Measurements from ENCODE around the gene EFCAB8. TPM values are rescaled to one million over a fixed set of nuclear protein-coding genes. Genes with fewer than 3 reads are reported as not detected.

EFCAB8 gene
- total and polyA plus RNA-seq, 2 experiments from 2014 or later: 0.53 TPM; not detected in 1

DNA sequence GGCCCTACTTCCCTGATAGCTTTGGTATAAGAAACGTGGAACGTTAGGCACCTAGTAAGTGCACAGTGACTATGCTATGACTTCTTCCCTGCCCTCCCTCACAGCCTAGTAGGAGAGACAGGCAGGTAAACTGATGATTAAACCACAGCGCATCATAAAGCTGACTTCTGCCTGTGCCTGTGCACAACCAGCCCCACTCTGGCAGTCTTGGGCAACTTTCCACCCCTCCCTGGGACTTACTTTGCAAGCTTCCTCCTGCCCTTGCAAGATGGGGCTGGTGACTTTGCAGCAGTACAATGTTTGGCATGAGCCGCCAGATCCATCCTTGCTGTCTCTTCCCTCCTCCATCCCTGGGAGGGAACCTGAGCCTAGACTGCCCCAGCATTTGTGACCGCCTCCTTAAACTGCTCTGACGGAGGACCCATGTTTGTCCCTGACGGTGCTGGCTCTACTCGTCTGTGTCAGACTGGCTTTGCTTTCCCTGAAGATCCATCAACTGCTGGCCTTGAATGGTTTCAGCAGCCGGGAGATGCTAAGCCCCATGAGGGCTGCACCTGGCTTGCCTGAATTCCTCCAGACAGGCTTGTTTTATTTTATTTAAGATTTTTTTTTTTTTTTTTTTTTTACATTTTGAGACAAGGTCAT is 36.1 kb downstream of the EFCAB8 start:
- H3K36me3 ChIP-seq (replicated peaks; ENCODE audit: insufficient read depth, low read depth): no peaks in the 10 kb centered on the region
- H3K4me3 ChIP-seq: no peak overlapping the region
- no peaks in the 10 kb centered on the region for H3K4me1 ChIP-seq (ENCODE audit: insufficient read depth)
- H3K9me2 ChIP-seq (replicated peaks; ENCODE audit: insufficient read depth): no peaks in the 10 kb centered on the region
- WGBS (ENCODE audit: low lambda C conversion rate, missing lambda C conversion rate): 88% methylated on average over 9 of the region's 9 CpGs
- H3K9me3 ChIP-seq (ENCODE audit: low read depth): no peaks in the 10 kb centered on the region
- no peak for DNase-seq (ENCODE audit: low spot score)
- H4K20me1 ChIP-seq (ENCODE audit: insufficient read depth, poor library complexity, severe bottlenecking): no peaks in the 10 kb centered on the region
- H3K27ac ChIP-seq: no peak overlapping the region
- no peak overlapping the region for H3K4me2 ChIP-seq
- H2AFZ ChIP-seq: no peak overlapping the region
- TF ChIP-seq EZH2phosphoT487 (IDR thresholded peaks at IDR 0.05; ENCODE audit: low read depth, severe bottlenecking, unreplicated experiment): no peak
- TF ChIP-seq CTCF (IDR thresholded peaks at IDR 0.05; ENCODE audit: poor library complexity): no peak
- no peak for TF ChIP-seq EZH2 (IDR thresholded peaks at IDR 0.05; ENCODE audit: borderline replicate concordance)
- no peaks in the 10 kb centered on the region for H3K27me3 ChIP-seq
- no peaks in the 10 kb centered on the region for H3K79me2 ChIP-seq

- WGBS (ENCODE audit: low lambda C conversion rate, missing lambda C conversion rate): 95% methylated on average over 18 of the region's 18 CpGs
- H3K9me2 ChIP-seq (replicated peaks; ENCODE audit: insufficient read depth): no peaks in the 10 kb centered on the region
- no peak overlapping the region for H3K4me2 ChIP-seq
- no peak overlapping the region for H3K4me3 ChIP-seq
- TF ChIP-seq EZH2 (IDR thresholded peaks at IDR 0.05; ENCODE audit: borderline replicate concordance) (no peak), EZH2phosphoT487 (IDR thresholded peaks at IDR 0.05; ENCODE audit: low read depth, severe bottlenecking, unreplicated experiment) (no peak), CTCF (IDR thresholded peaks at IDR 0.05; ENCODE audit: poor library complexity) (no peak)
- H4K20me1 ChIP-seq (ENCODE audit: insufficient read depth, poor library complexity, severe bottlenecking): no peaks in the 10 kb centered on the region
- no peaks in the 10 kb centered on the region for H3K27me3 ChIP-seq
- no peaks in the 10 kb centered on the region for H3K9me3 ChIP-seq (ENCODE audit: low read depth)
- no peak overlapping the region for H2AFZ ChIP-seq
- DNase-seq (ENCODE audit: low spot score): no peak
- H3K27ac ChIP-seq: no peak overlapping the region
- H3K79me2 ChIP-seq: no peaks in the 10 kb centered on the region
- no peaks in the 10 kb centered on the region for H3K4me1 ChIP-seq (ENCODE audit: insufficient read depth)
- no peaks in the 10 kb centered on the region for H3K36me3 ChIP-seq (replicated peaks; ENCODE audit: insufficient read depth, low read depth)
These were observed 38.0 kb downstream of the EFCAB8 start for GRCh38 chr20:32896521-32897280.

DNA sequence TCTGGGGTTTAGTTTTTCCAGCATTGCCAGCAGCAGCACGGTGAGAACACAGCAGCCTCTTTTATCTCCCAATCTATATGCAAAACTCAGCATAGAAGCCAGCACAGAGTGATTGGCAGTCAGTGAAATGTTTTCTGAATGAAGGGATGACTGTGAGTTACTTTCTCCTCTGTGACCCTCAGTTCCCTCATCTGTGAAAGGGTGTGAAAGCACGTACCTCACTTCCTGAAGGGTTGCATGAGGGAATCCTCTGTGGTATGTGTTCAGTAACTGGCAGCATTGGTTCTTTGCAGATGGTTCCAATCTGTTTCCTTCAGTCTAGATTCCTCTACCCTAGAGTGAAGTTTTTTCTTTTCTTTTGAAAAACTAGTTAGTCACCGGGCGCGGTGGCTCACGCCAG is 40.0 kb downstream of the EFCAB8 start:
- no peaks in the 10 kb centered on the region for H3K4me1 ChIP-seq (ENCODE audit: insufficient read depth)
- no peaks in the 10 kb centered on the region for H3K36me3 ChIP-seq (replicated peaks; ENCODE audit: insufficient read depth, low read depth)
- H3K27me3 ChIP-seq: no peaks in the 10 kb centered on the region
- H3K79me2 ChIP-seq: no peaks in the 10 kb centered on the region
- WGBS (ENCODE audit: low lambda C conversion rate, missing lambda C conversion rate): 75% methylated on average over 6 of the region's 6 CpGs
- H4K20me1 ChIP-seq (ENCODE audit: insufficient read depth, poor library complexity, severe bottlenecking): no peaks in the 10 kb centered on the region
- no peak overlapping the region for H3K4me2 ChIP-seq
- H3K9me2 ChIP-seq (replicated peaks; ENCODE audit: insufficient read depth): no peaks in the 10 kb centered on the region
- TF ChIP-seq EZH2 (IDR thresholded peaks at IDR 0.05; ENCODE audit: borderline replicate concordance) (no peak), EZH2phosphoT487 (IDR thresholded peaks at IDR 0.05; ENCODE audit: low read depth, severe bottlenecking, unreplicated experiment) (no peak), CTCF (IDR thresholded peaks at IDR 0.05; ENCODE audit: poor library complexity) (no peak)
- no peak overlapping the region for H3K27ac ChIP-seq
- H2AFZ ChIP-seq: no peak overlapping the region
- H3K9me3 ChIP-seq (ENCODE audit: low read depth): no peaks in the 10 kb centered on the region
- H3K4me3 ChIP-seq: no peak overlapping the region
- no peak for DNase-seq (ENCODE audit: low spot score)
